Stimulated activated CD8-positive, alpha-beta memory T cell treated with anti-CD3 and anti-CD28 coated beads, Interleukin-12 subunit alpha, Interleukin-12 subunit beta, amount 100 ng/mL, for 4 hours (primary cell): Measurements from ENCODE around the gene ARHGAP6.
"Not testable (repeated sequence)": the region's sequence is repeated elsewhere in the genome, so short reads cannot be mapped to it uniquely, and the experiment has no call there.

ENCODE experiments used
- DNase-seq: peaks from one replicate; pipeline ENCODE4 v3.0.0-alpha.2; 2020; ENCODE audit warnings: low read depth

Gene ARHGAP6

DNA sequence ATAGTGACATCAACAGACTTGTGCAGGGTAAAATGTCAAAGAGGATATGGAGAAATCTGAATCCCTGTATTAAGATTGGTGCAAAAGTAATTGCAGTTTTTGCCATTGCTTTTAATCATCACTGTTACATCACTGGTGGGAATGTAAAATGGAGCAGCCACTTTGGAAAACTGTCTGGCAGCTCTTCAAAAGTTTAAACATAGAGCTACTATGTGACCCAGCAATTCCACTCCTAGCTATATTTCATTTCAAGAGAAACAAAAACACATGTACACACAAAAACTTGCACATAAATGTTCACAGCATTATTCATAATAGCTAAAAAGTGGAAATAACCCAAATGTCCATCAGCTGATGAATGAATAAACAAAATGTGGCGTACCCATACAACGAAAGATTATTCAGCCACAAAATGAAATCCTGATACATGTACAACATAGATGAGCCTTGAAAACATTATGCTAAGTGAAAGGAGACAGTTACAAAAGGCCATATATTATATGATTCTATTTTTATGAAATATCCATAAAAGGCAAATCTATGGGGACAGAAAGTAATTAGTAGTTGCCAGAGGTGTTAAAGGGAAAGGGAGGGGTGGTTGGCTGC is 266.1 kb downstream of the ARHGAP6 start:
- no peak for DNase-seq

DNA sequence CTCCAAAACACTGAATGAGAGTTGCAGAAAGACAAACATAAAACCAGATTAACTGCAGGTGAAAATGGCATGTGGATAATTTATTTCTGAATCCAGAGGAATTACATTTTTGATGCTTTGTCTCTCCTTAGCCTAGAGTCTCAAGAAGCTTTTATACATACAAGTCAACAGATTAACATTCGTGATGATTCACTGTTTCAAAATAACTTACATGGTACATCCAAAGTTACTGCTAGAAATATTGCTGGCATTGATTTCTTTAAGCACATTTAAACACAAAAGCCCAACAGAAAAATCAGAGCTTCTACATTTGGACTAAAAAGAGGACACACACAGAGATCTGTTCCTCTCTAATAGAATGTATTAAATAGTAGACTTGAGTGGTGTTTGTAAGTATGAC is 266.9 kb downstream of the ARHGAP6 start:
- no peak for DNase-seq

DNA sequence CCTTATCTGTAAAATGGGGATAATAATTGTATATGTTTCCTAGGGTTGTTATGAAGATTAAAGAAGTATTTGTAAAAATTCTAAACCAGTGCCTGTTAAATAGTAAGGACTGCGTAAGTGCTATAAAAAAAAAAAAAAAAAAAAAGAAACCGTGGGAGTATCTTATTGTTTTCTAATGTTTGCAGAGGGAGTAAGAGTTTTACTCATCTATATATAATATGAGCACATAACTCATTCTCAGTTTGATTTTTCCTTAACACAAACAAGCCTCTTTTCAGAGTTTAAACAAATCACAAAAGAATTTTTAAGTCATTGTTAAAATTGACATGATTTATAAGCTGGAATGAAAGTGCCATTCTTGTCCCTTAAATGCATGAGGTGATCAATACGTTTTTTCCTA is 267.6 kb downstream of the ARHGAP6 start:
- DNase-seq = no peak

DNA sequence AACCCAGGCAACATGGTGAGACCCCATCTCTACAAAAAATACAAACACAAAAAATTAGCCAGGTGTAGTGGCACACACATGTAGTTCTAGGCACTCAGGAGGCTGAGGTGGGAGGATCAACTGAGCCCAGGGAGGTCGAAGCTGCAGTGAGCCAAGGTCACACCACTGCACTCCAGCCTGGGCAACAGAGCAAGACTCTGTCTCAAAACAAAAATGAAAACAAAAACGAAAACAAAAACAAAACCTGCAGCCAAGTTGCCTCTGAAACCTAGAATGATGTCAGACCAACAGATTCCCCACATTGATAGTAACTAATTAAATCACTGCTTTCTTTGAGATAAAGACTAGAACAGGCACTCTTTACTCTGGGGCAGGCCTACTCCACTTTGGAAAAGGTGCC is 268.0 kb downstream of the ARHGAP6 start:
- no peak for DNase-seq

DNA sequence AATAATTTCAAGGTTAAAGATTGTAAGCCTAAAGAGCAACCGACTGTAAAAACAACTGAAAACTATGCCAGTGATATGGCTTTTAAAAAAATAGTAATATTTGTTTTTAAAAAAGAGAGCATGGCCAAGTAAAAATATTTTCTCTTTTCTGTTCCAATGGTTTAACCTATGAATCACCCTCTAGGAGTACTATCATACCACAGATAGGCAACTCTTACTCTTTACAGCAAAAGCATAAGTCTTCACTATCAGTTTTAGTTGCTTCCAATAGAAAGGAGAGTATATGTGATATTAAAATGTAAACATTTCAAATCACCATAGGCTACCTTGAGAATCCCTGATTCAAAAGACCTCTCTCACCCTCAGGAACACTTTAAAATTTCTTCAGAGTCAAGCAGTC is 269.9 kb downstream of the ARHGAP6 start:
- DNase-seq = no peak

DNA sequence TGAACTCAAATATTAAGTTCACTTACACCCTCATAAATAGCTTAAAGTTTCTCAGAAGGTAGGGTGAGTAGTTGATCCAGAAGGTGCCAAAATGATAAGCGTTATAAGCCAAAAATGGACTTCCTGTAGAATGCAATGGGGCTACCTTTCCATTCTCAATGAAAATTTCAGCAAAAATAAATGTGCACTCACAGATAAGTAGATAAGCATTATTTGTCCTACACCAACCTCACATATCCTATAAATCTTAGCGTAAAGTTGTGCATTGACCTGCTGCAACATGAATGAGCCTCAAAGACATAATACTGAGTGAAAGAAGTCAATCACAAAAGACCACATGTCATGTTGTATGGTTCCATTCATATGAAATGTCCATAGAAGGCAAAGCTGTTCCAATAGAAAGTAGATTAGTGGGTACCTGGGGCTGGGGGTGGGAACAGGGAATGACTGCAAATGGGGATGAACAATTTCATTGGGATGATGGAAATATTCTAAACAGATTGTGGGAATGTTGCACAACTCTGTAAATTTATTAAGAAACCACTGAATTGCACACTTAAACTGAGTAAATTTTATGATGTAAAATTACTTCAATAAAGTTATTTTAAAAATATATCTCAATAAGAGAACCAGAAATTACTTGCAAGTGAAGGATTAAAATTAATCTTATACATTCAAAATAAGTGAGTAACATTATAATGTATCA is 271.6 kb downstream of the ARHGAP6 start:
- DNase-seq = no peak

DNA sequence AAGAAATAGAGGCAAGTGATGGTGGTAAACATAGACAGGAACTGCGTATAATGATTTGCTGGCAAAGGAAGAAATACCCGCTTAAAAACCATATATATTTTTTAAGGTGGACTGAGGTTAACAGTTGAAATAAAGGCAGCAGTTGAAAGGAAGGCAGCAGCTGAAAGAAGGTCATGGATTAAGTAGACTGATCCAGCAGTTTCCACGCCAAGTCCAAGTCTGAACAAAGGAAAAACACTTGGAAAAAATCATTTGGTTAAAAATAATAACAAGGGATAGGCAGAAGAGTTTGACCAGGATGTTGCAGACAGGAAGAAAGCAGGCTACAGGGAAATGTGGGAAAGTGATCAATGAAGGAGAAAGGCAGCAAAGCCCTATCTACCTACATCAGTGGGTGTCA is 278.9 kb downstream of the ARHGAP6 start:
- no peak for DNase-seq

DNA sequence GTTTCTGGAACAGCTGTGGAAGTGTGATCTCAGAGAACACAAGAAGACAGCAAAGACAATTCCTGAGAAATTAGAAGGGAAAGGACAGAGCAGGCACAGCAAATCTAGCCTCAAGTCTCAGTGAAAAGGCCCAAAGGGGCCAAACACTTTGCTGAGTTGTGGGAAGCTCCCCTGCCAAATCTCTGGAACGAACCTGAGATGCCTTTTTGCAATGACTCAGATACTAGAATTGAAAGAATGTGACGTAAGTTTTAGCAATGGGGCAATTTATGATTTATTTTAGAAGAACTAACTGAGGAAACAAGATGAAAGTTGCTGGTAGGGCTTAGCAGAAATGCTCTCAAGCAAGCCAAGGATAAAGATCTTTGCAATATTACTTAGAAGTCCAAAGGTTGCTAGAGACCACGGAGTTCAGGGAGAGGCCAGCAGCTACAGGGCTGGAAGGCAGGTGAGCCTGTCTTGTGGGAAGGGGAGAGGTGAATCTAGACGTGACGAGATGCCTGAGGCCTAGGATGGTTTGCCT is 279.7 kb downstream of the ARHGAP6 start:
- DNase-seq = no peak

DNA sequence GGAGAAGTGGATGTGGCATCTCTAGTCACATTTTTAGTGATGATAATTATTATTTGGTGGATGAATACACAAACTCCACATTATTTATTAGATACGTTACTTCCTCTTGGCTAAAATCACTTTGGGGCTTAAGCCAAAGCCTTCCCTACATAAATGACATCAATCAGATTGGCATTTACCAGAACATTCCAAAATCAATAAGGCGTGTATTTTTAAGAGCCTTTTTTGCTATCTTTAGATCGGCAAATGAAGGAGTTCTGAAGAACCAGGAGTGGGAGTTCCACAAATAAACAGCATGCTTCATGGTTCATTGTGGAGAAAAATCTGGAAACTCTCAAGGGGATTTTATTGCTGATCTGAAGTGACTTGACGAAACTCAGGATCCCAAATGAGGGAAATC is 282.8 kb downstream of the ARHGAP6 start:
- no peak for DNase-seq

DNA sequence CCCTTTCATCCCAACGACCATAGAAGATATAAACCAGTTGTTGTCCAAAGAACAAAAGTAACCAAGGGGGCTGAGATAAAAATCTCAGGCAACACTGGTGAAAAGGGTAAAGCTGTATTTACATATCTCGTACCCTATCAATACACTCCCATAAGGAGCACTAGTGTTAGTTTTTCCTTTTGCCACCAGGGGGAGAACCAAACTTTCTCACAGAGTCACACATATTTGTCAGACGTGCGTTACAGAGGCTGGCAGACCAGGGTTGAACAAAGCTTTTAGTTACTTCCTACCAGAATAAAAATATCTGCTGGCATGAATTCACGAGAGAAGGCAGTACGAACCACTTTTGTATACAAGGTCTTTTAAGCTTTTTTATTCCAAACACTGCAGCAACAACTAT is 284.3 kb downstream of the ARHGAP6 start:
- no peak for DNase-seq

DNA sequence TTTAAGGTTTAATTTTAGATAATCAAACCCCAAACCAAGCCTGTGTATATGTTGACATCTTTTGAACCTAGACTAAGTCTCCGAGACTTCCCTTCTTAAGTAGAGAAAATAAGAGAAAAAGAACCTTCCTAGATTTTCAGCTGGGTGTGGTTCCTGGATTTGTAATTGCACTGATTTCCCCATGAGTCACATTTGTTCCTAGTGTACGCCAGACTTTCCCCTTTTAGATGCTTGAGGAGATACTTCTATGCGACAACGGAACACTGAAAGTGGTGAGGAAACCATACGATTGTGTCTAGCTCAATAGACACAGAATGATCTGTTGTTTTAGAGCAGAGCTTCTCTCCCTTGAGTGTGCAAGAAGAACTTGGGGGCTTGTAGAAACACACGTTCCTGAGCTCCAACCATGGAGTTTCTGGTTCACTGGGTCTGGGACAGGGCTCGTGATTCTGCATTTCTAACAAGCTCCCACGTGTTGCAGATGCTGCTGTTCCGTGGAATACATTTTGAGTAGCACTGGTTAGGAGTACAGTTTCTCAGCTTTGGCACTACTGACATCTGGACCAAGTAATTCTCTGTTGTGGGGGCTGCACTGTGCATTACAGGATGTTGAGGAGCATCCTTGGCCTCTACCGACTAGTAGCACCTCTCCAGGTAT is 285.4 kb downstream of the ARHGAP6 start:
- no peak for DNase-seq

DNA sequence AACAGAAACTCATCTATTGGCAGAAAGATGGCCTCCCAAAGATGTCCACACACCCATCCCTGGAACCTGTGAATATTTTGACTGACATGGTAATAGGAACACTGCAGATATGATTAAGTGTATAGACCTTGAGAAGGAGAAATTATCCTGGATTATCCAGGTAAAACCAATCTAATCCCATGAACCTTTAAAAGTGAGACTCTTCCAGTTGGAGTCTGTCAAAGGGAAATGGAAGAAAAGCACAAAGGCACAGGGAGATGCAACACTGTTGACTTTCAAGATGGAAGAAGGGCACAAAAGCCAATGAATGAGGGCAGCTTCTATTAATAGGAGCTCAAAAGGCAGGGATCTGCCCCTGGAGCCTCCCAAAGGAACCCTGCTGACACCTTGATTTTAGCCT is 289.6 kb downstream of the ARHGAP6 start:
- no peak for DNase-seq

DNA sequence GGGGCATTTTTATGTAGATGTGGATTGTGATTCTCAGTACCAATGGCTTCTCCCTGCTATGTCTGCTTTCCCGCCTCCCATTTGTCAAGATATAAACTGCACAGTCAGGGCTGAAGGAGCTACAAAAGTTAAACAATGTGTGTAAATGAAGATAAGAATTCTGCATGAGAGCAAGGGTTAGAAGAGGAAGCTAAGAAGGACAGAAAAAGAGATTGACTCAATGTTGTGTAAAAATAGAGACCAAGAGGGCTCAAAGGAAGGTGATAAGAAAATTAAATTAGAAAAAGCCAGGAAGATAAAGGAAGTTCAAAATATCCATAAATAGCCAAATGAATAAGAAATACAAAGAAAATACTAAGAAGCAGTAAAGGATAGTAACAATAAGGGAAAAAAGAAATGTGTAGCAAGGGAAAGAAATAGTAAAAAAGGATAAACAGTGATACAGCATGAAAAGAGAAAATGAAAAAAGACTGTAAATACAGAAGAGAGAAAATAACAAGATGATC is 290.1 kb downstream of the ARHGAP6 start:
- no peak for DNase-seq

DNA sequence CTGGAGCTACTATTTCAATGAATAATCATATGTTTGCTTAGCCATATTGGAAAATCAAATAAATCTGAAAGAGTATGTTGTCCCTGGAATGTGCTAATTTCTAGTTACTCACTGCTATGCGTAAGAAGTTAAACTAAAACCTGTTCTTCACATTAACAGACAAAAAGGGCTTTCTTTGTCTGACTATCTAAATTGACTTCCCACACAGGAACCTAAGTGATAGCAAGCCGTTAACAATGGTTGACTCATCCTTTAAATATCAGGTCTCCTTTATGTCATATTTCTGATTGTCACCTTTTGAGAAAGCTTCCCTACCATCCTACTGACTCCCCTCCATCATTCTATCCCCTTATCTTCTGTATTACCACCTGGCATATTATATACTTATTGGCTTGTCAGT is 291.1 kb downstream of the ARHGAP6 start:
- DNase-seq = no peak

DNA sequence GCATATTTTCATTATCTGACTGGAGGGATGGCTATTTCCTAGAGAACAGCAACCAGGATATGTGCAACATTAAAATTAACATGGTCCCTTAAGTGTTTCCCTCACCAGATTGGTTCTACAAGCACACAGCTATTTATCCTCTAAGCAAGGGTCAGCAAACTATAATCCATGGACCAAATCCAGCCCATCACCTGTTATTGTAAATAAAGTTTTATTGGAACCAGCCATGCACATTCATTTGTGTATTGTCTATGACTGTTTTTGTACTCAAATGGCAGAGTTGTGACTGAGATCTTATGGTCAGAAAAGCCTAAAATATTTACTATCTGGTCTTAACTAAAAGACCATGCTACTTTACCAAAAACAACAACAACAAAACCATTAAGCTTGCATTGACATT is 294.6 kb downstream of the ARHGAP6 start:
- no peak for DNase-seq

DNA sequence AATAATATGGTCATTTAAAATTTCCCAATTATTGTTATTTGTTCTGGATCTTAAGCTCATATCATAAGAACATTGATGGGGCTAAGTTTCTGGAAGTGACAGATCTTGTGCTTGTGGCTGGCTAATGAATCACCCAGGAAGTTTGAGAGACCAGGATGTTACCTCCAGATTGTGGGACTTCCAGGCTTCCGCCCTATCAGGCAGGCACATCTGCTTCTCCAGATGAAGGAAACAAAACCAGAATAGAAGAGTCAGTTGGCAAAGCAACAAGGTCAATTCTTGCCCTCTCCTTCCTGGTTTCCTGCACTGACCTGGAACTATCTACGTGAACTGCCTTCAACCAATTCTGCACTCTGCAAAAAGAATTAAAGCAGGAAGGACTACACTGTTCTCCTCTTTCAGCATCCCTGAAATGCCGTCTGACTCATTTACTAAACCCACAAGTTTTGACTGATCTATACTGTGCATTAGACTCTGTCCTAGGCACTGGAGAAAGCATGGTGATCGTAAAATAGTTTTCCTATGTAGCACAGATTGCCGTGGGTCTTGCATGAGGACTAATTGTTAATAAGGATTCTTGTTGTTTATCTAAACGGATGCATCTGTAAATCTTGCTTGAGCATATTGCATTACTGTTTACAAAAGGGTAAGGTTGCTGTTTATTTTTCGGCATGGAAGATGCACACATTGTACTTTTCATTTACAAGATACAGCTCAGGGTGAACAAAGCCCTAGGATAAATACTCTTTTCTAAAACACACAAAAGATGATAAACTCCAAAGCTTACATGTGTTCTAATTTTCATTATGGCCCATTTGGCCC is 297.9 kb downstream of the ARHGAP6 start:
- no peak for DNase-seq

DNA sequence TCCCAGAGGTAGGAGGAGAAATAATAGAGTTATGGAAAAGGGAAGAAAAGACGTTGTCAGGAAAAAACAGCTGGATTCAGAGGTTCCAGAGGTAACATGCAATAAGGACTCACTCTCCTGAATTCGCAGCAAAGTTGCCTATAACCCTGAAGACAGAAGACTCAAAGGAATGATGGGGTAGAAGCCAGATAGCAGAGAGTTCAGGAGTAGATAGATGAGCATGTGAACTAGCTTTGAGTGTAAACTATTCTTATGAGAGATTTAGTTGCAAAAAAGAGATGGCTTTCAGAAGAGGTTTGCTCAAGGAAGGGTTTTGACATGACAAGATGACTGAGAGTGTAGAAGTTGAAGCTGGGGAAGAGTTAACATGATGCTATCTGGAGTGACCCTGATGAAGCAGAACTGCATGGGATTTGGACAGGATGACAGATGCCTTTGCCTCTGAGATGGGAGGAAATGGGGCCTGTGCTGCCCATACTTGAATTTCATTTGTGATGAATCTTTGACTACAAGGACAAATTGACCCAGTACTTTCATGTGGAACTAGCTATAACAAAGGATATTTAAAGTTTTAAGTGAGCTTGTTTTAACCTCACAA is 298.6 kb downstream of the ARHGAP6 start:
- no peak for DNase-seq

DNA sequence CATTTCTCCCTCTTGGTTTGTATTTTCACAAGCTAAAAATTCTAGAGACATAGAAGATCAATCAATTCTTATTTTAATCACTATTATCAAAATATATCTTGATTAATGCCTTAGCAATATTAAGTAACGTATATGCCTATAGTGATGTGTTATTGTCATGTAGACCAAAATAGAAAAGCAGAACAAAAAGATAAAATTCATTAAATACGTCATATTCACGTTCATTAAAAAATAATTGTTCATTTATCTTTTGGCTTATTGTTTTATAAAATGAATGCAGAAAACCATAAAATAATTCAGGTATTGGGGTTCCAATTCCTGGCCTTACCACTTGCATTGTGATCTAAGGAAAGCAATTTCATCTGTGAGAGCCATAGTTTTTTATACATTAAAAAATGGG is 300.3 kb downstream of the ARHGAP6 start:
- DNase-seq = no peak

DNA sequence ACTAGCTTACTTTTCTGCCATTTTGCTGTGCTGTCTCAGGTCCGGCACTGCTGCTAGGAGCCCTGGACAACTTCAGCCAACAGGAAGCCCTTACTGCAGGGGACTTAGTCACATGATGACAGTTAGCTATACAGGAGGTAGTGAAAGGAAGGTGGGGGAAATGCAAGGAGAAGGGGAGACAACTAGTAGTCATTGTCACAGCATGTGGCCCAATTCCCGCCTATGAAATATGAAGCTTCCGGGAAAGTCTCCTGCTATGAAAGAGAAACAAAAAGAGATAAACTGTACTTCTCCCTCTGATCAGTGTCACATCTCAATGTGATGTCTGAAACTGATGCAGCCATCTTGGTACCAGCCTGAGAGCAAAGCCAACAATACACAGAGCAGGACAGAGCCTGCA is 300.9 kb downstream of the ARHGAP6 start:
- DNase-seq = no peak

DNA sequence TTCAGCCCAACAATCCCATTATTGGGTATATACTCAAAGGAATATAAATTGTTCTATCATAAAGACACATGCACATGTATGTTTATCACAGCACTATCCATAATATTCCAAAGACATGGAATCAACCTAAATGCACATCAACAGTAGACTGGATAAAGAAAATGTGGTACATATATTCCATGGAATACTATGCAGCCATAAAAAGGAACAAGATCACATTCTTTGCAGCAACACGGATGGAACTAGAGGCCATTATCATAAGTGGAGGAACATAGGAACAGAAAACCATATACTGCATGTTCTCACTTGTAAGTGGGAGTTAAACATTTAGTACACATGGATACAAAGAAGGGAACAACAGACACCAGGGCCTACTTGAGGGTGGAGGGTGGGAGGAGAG is 301.9 kb downstream of the ARHGAP6 start:
- DNase-seq = not testable (repeated sequence)

DNA sequence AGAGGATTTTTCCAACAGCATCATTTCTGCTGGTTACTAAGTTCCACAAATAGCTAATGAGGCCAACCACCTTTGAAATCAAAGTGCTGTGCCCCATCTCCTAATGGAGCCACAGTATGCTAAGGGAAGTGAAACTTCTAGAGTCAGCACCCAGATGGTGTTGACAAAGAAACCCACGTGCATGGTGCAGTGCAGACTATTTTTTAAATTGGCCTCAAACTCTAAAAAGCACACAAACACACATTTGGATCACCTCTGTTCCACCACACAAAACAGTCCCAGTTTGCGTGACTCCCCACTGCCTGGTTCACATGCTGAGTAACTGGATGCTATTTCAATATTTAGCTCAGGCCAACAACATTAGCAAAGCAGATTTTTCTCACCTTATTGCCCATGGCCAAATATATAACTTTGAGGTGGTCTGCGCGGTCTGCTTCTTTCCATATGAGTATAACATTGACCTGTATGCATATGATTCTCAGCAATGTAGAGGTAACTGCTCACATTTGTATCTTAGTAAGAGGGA is 302.6 kb downstream of the ARHGAP6 start:
- DNase-seq = no peak

DNA sequence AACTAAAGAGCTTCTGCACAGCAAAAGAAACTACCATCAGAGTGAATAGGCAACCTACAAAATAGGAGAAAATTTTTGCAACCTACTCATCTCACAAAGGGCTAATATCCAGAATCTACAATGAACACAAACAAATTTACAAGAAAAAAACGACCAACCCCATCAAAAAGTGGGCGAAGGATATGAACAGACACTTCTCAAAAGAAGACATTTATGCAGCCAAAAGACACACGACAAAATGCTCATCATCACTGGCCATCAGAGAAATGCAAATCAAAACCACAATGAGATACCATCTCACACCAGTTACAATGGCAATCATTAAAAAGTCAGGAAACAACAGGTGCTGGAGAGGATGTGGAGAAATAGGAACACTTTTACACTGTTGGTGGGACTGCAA is 304.1 kb downstream of the ARHGAP6 start:
- DNase-seq = not testable (repeated sequence)
